Astrocyte of the cerebellum (primary cell): ENCODE results near the gene BTNL9.

Source experiments
- DNase-seq: peaks from one replicate; pipeline ENCODE4 v3.0.0-alpha.2; 2011; ENCODE audit warnings: low read depth
- H3K4me3 ChIP-seq: 2 replicates; pipeline ENCODE4 v1.5.1; 2011; ENCODE audit warnings: mild to moderate bottlenecking, low read depth, low read length, moderate library complexity
- in situ Hi-C: cut with HindIII; loops from 2 replicates; pipeline ENCODE4 v1.10.0; 2017; ENCODE audit warnings: low sequenced_read_pairs
- TF ChIP-seq, protein P1 (sequence below): IDR thresholded peaks from 2 replicates; pipeline ENCODE4 v1.5.1; 2012; ENCODE audit warnings: low read length, low read depth, moderate library complexity, mild to moderate bottlenecking; ENCODE audit errors: missing control alignments

Gene BTNL9

DNA sequence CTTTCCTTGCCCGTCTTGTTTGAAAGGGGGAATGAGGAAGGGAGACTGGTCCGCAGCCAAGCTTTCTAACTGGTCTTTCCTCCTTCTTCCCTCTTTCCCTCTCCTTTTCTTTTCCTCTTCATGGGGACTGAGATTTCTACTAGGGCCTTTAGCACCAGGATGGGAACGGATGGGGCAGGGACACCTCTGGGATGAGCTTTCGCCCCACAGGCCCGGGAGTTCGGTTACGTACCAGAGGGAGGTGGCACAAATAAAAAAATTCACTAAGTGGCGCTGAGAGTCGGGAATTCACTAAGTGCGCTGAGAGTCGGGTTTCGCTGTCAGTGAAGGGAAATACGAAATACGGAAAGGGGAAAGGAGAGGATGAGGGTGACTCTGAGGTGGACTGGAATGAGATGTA lies 21.6 kb downstream of the BTNL9 start:
- no peak overlapping the region for H3K4me3 ChIP-seq
- in situ Hi-C loops: no loop called here
- DNase-seq: no peak
- TF ChIP-seq, protein P1, sequence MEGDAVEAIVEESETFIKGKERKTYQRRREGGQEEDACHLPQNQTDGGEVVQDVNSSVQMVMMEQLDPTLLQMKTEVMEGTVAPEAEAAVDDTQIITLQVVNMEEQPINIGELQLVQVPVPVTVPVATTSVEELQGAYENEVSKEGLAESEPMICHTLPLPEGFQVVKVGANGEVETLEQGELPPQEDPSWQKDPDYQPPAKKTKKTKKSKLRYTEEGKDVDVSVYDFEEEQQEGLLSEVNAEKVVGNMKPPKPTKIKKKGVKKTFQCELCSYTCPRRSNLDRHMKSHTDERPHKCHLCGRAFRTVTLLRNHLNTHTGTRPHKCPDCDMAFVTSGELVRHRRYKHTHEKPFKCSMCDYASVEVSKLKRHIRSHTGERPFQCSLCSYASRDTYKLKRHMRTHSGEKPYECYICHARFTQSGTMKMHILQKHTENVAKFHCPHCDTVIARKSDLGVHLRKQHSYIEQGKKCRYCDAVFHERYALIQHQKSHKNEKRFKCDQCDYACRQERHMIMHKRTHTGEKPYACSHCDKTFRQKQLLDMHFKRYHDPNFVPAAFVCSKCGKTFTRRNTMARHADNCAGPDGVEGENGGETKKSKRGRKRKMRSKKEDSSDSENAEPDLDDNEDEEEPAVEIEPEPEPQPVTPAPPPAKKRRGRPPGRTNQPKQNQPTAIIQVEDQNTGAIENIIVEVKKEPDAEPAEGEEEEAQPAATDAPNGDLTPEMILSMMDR: no peak

DNA sequence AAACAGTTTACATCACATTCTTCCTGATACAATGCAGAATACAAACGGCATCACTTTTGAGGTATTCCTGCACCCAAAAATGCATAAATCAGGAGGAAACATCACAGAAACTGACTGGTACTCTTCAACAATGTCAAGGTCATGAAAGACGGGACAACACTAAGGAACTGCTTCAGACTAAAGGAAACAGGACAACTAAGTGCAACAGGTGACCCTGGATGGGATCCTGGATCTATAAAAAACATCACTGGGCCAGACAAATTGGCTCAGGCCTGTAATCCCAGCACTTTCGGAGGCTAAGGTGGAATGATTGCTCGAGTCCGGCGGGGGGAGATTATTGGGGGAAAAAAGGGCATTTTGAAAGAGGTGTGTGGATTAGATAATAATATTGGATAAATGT lies 22.6 kb downstream of the BTNL9 start:
- in situ Hi-C loops: no loop called here
- no peak overlapping the region for H3K4me3 ChIP-seq
- DNase-seq: no peak
- TF ChIP-seq, protein P1: no peak

DNA sequence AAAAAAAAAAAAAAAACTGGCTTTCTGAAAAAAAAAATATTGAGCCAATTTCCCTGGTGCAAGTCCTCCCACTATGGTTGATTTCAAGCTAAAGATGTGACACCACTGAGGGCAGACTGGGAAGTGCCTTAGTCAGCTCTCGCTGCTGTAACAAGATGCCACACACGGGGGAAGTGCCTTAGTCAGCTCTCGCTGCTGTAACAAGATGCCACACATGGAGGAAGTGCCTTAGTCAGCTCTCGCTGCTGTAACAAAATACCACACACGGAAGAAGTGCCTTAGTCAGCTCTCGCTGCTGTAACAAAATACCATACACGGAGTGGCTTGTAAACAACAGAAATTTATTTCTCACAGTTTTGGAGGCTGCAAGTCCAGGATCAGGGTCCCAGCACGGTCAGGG lies 23.4 kb downstream of the BTNL9 start:
- in situ Hi-C loops: no loop called here
- no peak overlapping the region for H3K4me3 ChIP-seq
- DNase-seq: no peak
- TF ChIP-seq, protein P1: no peak

DNA sequence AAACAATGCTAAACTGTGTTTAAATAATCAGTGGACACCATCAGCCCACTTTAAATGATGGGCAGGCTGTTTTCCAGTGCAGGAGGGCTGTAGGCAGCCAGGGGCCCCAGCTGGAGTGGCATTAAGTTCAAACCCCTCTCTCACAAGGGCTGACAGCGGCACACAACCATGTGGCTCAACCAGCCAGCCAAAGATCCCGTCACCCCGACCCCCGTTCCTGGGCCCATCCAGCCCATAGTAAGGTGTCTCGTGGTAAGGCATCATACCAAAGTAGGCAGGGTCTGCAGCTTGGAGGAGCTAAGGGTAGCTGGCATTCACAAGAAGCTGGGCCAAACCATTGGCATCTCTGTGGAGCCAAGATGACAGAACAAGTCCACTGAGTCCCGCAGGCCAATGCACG lies 24.9 kb downstream of the BTNL9 start:
- in situ Hi-C loops: no loop called here
- TF ChIP-seq, protein P1: no peak
- no peak overlapping the region for H3K4me3 ChIP-seq
- no peak for DNase-seq

DNA sequence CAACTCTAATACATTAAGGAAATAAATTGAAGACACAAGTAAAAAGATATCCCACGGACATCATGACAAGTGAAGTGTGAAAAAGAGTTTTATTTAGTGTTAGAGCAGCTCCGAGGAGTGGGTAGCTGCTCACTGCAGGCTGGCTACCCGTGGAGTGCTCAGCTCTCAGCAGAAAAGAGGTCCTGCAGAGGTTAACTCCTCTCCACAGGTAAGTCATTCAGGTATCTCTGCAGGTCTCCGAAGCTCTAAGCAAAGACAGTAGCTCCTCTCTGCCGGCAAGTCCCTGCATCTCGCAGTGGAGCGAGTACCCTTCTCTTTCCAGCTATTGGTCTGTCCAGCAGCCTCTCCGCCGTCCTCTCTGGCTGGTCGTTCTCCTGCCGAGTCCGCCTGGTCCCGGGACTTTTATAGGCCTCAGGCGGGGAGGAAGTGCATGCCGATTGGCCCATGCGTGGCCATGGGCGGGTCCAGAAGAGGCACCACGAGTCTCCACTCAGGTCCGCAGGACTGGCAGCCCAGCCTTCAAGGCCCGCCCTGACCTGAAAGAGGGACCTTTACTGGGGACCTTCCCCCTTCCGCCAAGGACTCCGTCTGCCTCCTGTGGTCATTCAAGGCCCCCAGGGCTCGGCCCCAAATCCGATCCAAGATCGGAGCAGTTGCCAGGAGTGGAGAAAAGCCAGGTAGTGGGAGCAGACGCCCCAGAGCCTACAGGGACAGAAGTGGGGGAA lies 29.9 kb downstream of the BTNL9 start:
- in situ Hi-C loops: no loop called here
- no peak for DNase-seq
- TF ChIP-seq, protein P1: no peak
- no peak overlapping the region for H3K4me3 ChIP-seq

DNA sequence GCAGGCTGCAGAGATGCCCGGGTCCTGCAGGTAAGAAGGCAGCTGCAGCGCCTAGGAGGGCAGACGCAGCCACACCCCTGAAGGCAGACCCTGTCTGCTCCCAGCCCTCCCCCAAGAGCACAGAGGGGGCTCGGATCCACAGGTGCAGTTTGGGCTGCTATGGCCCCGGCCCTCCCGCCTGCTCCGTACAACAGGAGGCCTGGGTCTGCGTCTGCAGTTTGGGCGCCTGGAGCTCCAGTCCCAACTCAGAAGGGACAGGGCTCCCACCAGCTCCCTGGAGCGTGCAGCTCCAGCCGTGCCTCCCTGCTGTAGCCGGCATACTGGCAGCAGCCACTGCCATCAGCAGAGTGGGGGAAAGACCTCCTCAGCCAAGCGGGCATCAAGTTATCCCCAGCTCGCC lies 30.5 kb downstream of the BTNL9 start:
- TF ChIP-seq, protein P1: no peak
- no peak overlapping the region for H3K4me3 ChIP-seq
- DNase-seq: no peak
- in situ Hi-C loops: no loop called here
